ENCODE results near the gene RAP1GDS1. TPM values are rescaled to one million over a fixed set of nuclear protein-coding genes. Genes with fewer than 3 reads are reported as not detected.
"Not testable (repeated sequence)": the region's sequence is repeated elsewhere in the genome, so short reads cannot be mapped to it uniquely, and the experiment has no call there.

RAP1GDS1 gene
- total RNA-seq, 2 experiments from 2014 or later, result 22.3 to 25.2 TPM

- ATAC-seq (ENCODE audit: poor library complexity) (no peak), DNase-seq (no peak)
- Histone ChIP-seq H3K27me3 (ENCODE audit: control insufficient read depth in 1 of 2, insufficient read depth in 2 of 2, low read length in 2 of 2) (no peaks in the 10 kb centered on the region), H3K4me3 (ENCODE audit: low read length) (no peak overlapping the region), H3K9me3 (ENCODE audit: control insufficient read depth in 1 of 2, insufficient read depth in 1 of 2, low read length in 2 of 2) (no peaks in the 10 kb centered on the region), H3K27ac (ENCODE audit: low read depth in 1 of 2, low read length in 2 of 2) (no peak overlapping the region), H3K4me1 (ENCODE audit: insufficient read depth, low read length) (no peaks in the 10 kb centered on the region), H3K36me3 (ENCODE audit: insufficient read depth, low read length) (peaks cover 34% of the 10 kb centered on the region)
- ChIA-PET POLR2A (interaction anchor here (1.7 kb wide), 1 partner anchor 9 kb away, joined by 5 read pairs; no protein-coding TSS in a partner anchor), CTCF (interaction anchor here (0.7 kb wide), 1 partner anchor 9 kb away, joined by 4 read pairs; no protein-coding TSS in a partner anchor)
- no peak for TF ChIP-seq CTCF (IDR thresholded peaks at IDR 0.05)
- H3K27ac Mint-ChIP-seq, result no peak overlapping the region
- peaks cover under 1% of the 10 kb centered on the region for H3K4me1 Mint-ChIP-seq (ENCODE audit: low read depth)
- H3K9me3 Mint-ChIP-seq, result no peaks in the 10 kb centered on the region
- peaks cover 55% of the 10 kb centered on the region for H3K36me3 Mint-ChIP-seq (ENCODE audit: low read depth)
- intact Hi-C loops (cut with DNase I, micrococcal nuclease), result no loop called here
- no peaks in the 10 kb centered on the region for H3K27me3 Mint-ChIP-seq
- H3K4me3 Mint-ChIP-seq, result no peak overlapping the region
These were observed 215.7 kb downstream of the RAP1GDS1 start for GRCh38 chr4:98476891-98477290.

GRCh38 chr4:98479590-98479989, 218.4 kb downstream of the RAP1GDS1 start:
- intact Hi-C loops (cut with DNase I, micrococcal nuclease); POLR2A ChIA-PET; H3K27me3 Mint-ChIP-seq; ATAC-seq (ENCODE audit: poor library complexity); H3K9me3 ChIP-seq (ENCODE audit: control insufficient read depth in 1 of 2, insufficient read depth in 1 of 2, low read length in 2 of 2); H3K9me3 Mint-ChIP-seq; DNase-seq; H3K27me3 ChIP-seq (ENCODE audit: control insufficient read depth in 1 of 2, insufficient read depth in 2 of 2, low read length in 2 of 2); H3K27ac ChIP-seq (ENCODE audit: low read depth in 1 of 2, low read length in 2 of 2); CTCF ChIA-PET; H3K4me3 ChIP-seq (ENCODE audit: low read length); H3K4me3 Mint-ChIP-seq; H3K27ac Mint-ChIP-seq: not testable (repeated sequence)
- peaks cover 11% of the 10 kb centered on the region for H3K4me1 ChIP-seq (ENCODE audit: insufficient read depth, low read length)
- H3K4me1 Mint-ChIP-seq (ENCODE audit: low read depth), result peaks cover 21% of the 10 kb centered on the region
- H3K36me3 Mint-ChIP-seq (ENCODE audit: low read depth), result peaks cover 43% of the 10 kb centered on the region
- H3K36me3 ChIP-seq (ENCODE audit: insufficient read depth, low read length), result peaks cover 31% of the 10 kb centered on the region

GRCh38 chr4:98480535-98480934, 219.4 kb downstream of the RAP1GDS1 start:
- Mint-ChIP-seq H3K9me3 (no peaks in the 10 kb centered on the region), H3K4me3 (no peak overlapping the region), H3K27ac (no peak overlapping the region), H3K4me1 (ENCODE audit: low read depth) (peaks cover 27% of the 10 kb centered on the region), H3K36me3 (ENCODE audit: low read depth) (peaks cover 35% of the 10 kb centered on the region), H3K27me3 (no peaks in the 10 kb centered on the region)
- Histone ChIP-seq H3K27ac (ENCODE audit: low read depth in 1 of 2, low read length in 2 of 2) (no peak overlapping the region), H3K27me3 (ENCODE audit: control insufficient read depth in 1 of 2, insufficient read depth in 2 of 2, low read length in 2 of 2) (no peaks in the 10 kb centered on the region), H3K4me1 (ENCODE audit: insufficient read depth, low read length) (peaks cover 11% of the 10 kb centered on the region), H3K4me3 (ENCODE audit: low read length) (no peak overlapping the region), H3K9me3 (ENCODE audit: control insufficient read depth in 1 of 2, insufficient read depth in 1 of 2, low read length in 2 of 2) (no peaks in the 10 kb centered on the region), H3K36me3 (ENCODE audit: insufficient read depth, low read length) (peaks cover 25% of the 10 kb centered on the region)
- DNase-seq (no peak), ATAC-seq (ENCODE audit: poor library complexity) (no peak)
- CTCF ChIA-PET, result no interaction called here
- intact Hi-C loops (cut with DNase I, micrococcal nuclease), result no loop called here
- TF ChIP-seq CTCF (IDR thresholded peaks at IDR 0.05), result no peak
- POLR2A ChIA-PET, result no interaction called here

- TF ChIP-seq CTCF (IDR thresholded peaks at IDR 0.05), result no peak
- Histone ChIP-seq H3K27me3 (ENCODE audit: control insufficient read depth in 1 of 2, insufficient read depth in 2 of 2, low read length in 2 of 2) (no peaks in the 10 kb centered on the region), H3K4me3 (ENCODE audit: low read length) (no peak overlapping the region), H3K9me3 (ENCODE audit: control insufficient read depth in 1 of 2, insufficient read depth in 1 of 2, low read length in 2 of 2) (no peaks in the 10 kb centered on the region), H3K36me3 (ENCODE audit: insufficient read depth, low read length) (peaks cover 23% of the 10 kb centered on the region), H3K27ac (ENCODE audit: low read depth in 1 of 2, low read length in 2 of 2) (no peak overlapping the region), H3K4me1 (ENCODE audit: insufficient read depth, low read length) (peaks cover 11% of the 10 kb centered on the region)
- no peaks in the 10 kb centered on the region for H3K27me3 Mint-ChIP-seq
- ChIA-PET CTCF (no interaction called here), POLR2A (no interaction called here)
- peaks cover 33% of the 10 kb centered on the region for H3K4me1 Mint-ChIP-seq (ENCODE audit: low read depth)
- no peak for DNase-seq
- no peak overlapping the region for H3K27ac Mint-ChIP-seq
- H3K9me3 Mint-ChIP-seq, result no peaks in the 10 kb centered on the region
- H3K36me3 Mint-ChIP-seq (ENCODE audit: low read depth), result peaks cover 32% of the 10 kb centered on the region
- ATAC-seq (ENCODE audit: poor library complexity), result no peak
- no peak overlapping the region for H3K4me3 Mint-ChIP-seq
- intact Hi-C loops (cut with DNase I, micrococcal nuclease), result no loop called here
These were observed 220.0 kb downstream of the RAP1GDS1 start for GRCh38 chr4:98481167-98481566.

Measured in CD4-positive, alpha-beta T cell (primary cell).